H1 (cell line): ENCODE results near the gene RMND5A. TPM values are rescaled to one million over a fixed set of nuclear protein-coding genes. Genes with fewer than 3 reads are reported as not detected.

Source experiments
- CTBP2 ChIP-seq: IDR thresholded peaks from 2 replicates; pipeline ENCODE4 v1.7.0; 2011; ENCODE audit warnings: borderline replicate concordance, mild to moderate bottlenecking, moderate library complexity, mixed read lengths, low read length; ENCODE audit not compliant: insufficient read depth, insufficient read length
- RBBP5 ChIP-seq: IDR thresholded peaks from 2 replicates; pipeline ENCODE4 v1.7.1; 2012; ENCODE audit warnings: low read depth, mild to moderate bottlenecking, inconsistent platforms, low read length, moderate library complexity, borderline replicate concordance
- RNF2 ChIP-seq: fragments of 200-900, 300-1000 bp; sonication (generic); IDR thresholded peaks from 2 replicates; pipeline ENCODE4 v1.7.1; 2016; ENCODE audit warnings: borderline replicate concordance, low read depth, mild to moderate bottlenecking, antibody characterized with exemption, low read length; ENCODE audit not compliant: poor library complexity, severe bottlenecking; ENCODE audit errors: missing control alignments
- TAF1 ChIP-seq: IDR thresholded peaks from 2 replicates; pipeline ENCODE4 v1.6.1; 2011; ENCODE audit warnings: mild to moderate bottlenecking, low read depth, low read length
- polyA plus RNA-seq, 7 experiments: library from polyadenylated mRNA; depleted of rRNA in 3 of 7; stranded (reverse) in 5 of 7; unstranded in 2 of 7; fragments of >200 nt in 5 of 7; fragments of 200-250 nt in 2 of 7; gene quantifications; 1 replicate in 5 of 7; 2 replicates in 1 of 7; 4 replicates in 1 of 7; pipeline versions ENCODE4 v1.2.1 to v1.2.3, GENCODE V29; 2011 to 2013; ENCODE audit warnings: missing spikeins in 2 of 7, mixed read lengths in 2 of 7
- total RNA-seq: library from RNA; stranded (reverse); fragmentation: NEBNext Ultra II Directional; extraction: Animal tissue kit (Norgen Biotek cat#: 25700); gene quantifications from 2 replicates; pipeline ENCODE4 v1.2.1, GENCODE V29; 2021
- TF ChIP-seq, protein P1 (sequence below): IDR thresholded peaks from 2 replicates; pipeline ENCODE4 v1.6.1; 2012; ENCODE audit warnings: low read length, inconsistent platforms

Gene RMND5A
- total and polyA plus RNA-seq, 2 of the 8 experiments (the other 6 are each of a cell fraction or from before 2014, with no cell fraction given): 21.0 to 66.2 TPM

DNA sequence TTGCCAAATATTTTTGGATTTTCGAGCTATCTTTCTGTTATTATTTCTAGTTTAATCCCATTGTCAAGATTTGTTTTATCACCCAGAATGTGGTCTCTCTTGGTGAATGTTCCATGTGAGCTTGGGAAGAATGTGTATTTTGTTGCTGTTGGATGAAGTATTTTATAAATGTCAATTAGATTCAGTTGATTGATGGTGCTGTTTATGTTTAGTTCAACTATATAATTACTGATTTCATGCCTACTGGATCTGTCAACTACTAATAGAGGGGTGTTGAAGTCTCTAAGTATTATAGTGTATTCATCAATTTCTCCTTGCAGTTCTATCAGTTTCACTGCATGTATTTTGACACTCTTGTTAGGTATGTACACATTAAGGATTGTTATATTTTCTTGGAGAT, 34.7 kb upstream of the RMND5A start (continued):
- TF ChIP-seq, protein P1, sequence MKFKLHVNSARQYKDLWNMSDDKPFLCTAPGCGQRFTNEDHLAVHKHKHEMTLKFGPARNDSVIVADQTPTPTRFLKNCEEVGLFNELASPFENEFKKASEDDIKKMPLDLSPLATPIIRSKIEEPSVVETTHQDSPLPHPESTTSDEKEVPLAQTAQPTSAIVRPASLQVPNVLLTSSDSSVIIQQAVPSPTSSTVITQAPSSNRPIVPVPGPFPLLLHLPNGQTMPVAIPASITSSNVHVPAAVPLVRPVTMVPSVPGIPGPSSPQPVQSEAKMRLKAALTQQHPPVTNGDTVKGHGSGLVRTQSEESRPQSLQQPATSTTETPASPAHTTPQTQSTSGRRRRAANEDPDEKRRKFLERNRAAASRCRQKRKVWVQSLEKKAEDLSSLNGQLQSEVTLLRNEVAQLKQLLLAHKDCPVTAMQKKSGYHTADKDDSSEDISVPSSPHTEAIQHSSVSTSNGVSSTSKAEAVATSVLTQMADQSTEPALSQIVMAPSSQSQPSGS: no peak
- TF ChIP-seq CTBP2 (no peak), TAF1 (no peak), RBBP5 (no peak), RNF2 (no peak)
- TF ChIP-seq, all 59 proteins: peak for 0
